Stomach smooth muscle (tissue), 2 donors: ENCODE results near the gene MGST1.
"Not testable (repeated sequence)": the region's sequence is repeated elsewhere in the genome, so short reads cannot be mapped to it uniquely, and the experiment has no call there.

Experiments used
- H3K27ac ChIP-seq: one replicate; pipeline ENCODE4 v1.7.0; 2013; ENCODE audit warnings: mild to moderate bottlenecking, low read length, inconsistent platforms
- H3K27me3 ChIP-seq, 2 donors: one replicate each; pipeline ENCODE4 v1.7.0; 2013; ENCODE audit warnings: low read length in 2 of 2; ENCODE audit not compliant: insufficient read depth in 2 of 2, control insufficient read depth in 1 of 2
- H3K36me3 ChIP-seq, 2 donors: one replicate each; pipeline ENCODE4 v1.7.0; 2013; ENCODE audit warnings: low read length in 2 of 2; ENCODE audit not compliant: control insufficient read depth in 2 of 2, insufficient read depth in 2 of 2
- H3K4me1 ChIP-seq: one replicate; pipeline ENCODE4 v1.7.0; 2013; ENCODE audit warnings: low read length; ENCODE audit not compliant: control insufficient read depth, insufficient read depth
- H3K4me3 ChIP-seq, 2 donors: one replicate each; pipeline ENCODE4 v1.7.0; 2013; ENCODE audit warnings: low read length in 2 of 2
- H3K9ac ChIP-seq, 2 donors: one replicate each; pipeline ENCODE4 v1.7.0; 2013; ENCODE audit warnings: low read length in 2 of 2, mild to moderate bottlenecking in 1 of 2
- H3K9me3 ChIP-seq, 2 donors: one replicate each; pipeline ENCODE4 v1.7.0; 2013; ENCODE audit warnings: low read length in 2 of 2; ENCODE audit not compliant: control insufficient read depth in 2 of 2
- donor health status: healthy.
- donor health status: Pancreatic carcinoma.

The MGST1 gene

DNA sequence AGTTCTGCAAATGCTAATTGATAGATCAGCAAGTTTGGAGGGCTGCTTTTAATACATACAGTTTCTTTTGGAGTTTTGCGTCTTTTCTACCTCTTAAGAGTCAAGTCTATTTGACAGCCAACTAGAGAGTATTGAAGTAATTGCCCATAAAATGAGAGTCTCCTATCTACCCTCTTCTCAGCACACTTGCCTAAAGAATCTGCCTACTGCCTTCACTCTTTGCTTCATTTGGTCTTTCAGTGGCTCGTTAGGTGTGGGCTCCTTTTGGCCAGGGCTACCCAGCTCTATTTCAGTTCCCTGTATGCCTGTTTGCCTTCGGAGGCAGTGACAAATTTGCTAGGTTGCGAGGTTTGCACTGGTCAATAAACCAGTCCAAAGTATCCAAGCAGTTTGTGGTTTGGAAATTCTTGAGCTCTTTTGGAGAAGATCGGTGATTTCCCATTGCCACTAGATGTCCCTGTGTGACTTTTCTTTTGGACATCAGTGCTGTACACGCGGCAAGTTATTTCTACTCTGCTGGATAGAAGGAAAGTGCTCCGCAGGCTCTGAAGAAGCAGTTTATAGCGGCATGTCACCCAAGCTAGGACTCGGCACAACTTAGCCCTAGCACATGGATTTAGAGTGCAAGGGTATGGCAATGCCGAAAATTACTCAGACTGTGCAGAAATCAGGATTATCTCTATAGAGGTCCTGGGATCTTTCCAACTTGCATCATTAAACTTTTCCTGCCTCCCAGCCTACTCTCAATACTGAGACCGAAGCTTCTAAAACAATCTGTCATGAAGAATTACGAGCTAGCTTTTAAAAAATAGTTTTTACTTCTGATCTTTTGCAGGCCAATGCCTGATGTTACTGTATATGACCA, 38.6 kb downstream of the MGST1 start:
- no peaks in the 10 kb centered on the region for H3K36me3 ChIP-seq
- peak overlapping the region in 1 of 2 donors; percentile 6 for H3K9ac ChIP-seq
- H3K9me3 ChIP-seq, result no peaks in the 10 kb centered on the region
- H3K27ac ChIP-seq, result no peak overlapping the region
- H3K27me3 ChIP-seq, result peaks cover 0 to 6% of the 10 kb centered on the region in 2 donors
- no peaks in the 10 kb centered on the region for H3K4me1 ChIP-seq
- H3K4me3 ChIP-seq, result peak overlapping the region; percentile 42 to 59

DNA sequence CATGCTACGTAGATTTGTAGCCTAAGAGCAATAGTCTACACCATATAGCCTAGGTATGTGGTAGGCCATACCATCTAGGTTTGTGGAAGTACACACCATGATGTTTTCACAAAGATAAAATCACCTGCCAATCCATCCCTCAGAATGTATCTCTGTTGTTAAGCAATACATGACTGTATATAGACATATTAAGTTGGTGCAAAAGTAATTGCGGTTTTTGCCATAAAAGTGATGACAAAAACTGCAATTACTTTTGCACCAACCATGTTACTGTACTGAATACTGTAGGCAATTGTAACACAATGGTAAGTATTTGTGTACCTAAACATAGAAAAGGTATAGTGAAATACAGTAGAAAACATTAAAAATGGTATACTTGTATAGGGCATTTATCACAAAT, 40.5 kb downstream of the MGST1 start:
- Histone ChIP-seq H3K9ac (no peak overlapping the region), H3K4me3 (no peak overlapping the region), H3K9me3 (no peaks in the 10 kb centered on the region), H3K27ac (no peak overlapping the region), H3K27me3 (peaks cover 0 to 6% of the 10 kb centered on the region in 2 donors), H3K36me3 (no peaks in the 10 kb centered on the region), H3K4me1 (no peaks in the 10 kb centered on the region)

DNA sequence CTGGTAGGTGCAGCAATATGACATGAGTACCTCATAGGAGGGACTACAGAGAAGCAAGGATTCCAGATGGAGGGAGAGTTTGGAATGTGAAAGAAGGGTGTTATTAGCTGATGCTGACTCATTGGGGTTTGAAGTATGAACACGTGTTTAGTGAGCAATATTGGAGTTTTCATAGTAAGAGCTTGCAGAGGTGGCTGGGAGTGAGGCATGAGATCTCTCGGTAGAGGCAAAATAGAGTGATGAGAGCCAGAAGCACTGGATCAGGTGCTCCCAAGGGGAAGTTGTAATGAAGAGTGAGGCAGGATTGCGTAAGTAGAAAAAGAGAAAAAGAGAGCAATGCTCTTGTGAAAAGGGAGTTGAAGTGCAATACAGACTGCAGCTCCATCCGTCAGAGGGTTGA, 42.1 kb downstream of the MGST1 start:
- no peak overlapping the region for H3K27ac ChIP-seq
- no peak overlapping the region for H3K9ac ChIP-seq
- no peaks in the 10 kb centered on the region for H3K36me3 ChIP-seq
- no peak overlapping the region for H3K4me3 ChIP-seq
- H3K27me3 ChIP-seq, result peaks cover 0 to under 1% of the 10 kb centered on the region in 2 donors
- no peaks in the 10 kb centered on the region for H3K4me1 ChIP-seq
- H3K9me3 ChIP-seq, result no peaks in the 10 kb centered on the region

DNA sequence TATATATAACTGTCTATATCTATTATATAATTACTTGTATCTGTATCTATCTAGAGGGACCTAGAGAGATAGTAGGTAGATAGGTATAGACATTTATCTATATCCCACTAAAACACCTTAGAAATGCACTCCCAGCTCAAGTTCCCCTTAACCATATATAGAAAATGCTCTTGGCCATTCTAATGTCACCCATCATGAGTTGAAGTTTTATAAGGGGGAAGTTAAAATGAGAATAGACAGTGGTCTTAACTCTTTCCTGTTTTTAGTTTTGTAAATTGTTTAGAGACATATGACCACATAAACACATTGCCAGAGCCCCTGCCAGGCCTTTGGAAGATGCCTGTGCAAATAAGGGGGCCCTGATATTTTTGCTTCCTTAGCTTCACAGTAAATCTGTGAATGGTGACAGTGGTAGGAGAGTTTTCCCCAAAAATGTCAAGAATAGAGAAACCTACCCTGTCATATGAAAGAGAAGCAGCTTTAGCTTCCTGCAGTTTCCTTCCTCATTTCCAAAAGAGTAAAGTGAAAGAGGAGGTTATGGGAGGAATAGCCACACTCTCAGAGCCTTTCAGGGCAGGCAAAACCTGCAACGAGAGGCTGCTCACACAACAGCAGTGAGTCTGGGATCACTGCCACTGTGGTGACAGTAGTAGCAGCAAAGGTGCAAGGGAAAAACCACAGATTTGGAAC, 45.5 kb downstream of the MGST1 start:
- Histone ChIP-seq H3K27me3 (no peaks in the 10 kb centered on the region), H3K9ac (no peak overlapping the region), H3K36me3 (no peaks in the 10 kb centered on the region), H3K4me3 (no peak overlapping the region), H3K4me1 (no peaks in the 10 kb centered on the region), H3K9me3 (no peaks in the 10 kb centered on the region), H3K27ac (no peak overlapping the region)

DNA sequence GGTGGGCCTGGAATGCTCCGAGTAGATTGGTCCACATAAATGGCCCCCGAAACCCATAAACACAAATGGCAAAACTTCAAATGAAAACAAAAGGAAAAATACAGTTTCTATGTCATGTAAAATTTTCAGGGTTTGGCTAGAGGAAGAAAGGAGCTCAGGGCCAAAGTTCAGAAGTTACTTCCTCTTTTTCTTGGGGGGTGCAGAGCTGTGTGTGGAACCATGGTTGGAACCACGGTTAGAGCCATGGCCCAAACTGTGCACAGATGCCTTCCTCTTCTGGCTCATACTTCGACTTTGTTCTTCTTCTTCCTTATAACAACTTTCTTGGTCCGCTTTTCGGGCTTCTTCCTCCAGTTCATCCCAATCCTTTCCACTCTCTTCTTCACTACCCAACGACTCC, 51.7 kb downstream of the MGST1 start:
- Histone ChIP-seq H3K9me3 (no peaks in the 10 kb centered on the region), H3K4me3 (no peak overlapping the region), H3K27me3 (no peaks in the 10 kb centered on the region), H3K9ac (no peak overlapping the region), H3K4me1 (no peaks in the 10 kb centered on the region), H3K27ac (no peak overlapping the region), H3K36me3 (no peaks in the 10 kb centered on the region)

DNA sequence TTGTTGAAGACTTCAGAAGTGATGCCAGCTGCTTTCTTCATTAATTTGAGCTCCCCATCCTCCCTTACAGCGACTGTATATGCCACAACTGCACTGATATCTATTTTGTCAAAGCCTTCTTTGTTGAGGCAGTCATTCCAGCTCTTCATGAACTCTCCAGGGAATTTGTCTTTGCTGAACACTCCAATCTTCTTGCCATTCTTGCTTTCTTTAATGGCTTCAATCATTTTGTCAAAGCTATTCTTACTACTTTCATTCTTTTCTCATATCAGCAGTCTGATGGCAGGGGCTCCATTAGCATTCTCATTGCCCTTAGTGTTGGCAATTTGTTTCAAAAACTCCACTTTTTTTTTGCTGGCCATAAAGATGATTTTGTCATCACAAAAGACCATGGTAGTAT, 54.4 kb downstream of the MGST1 start:
- H3K4me1 ChIP-seq, H3K27me3 ChIP-seq, H3K4me3 ChIP-seq, H3K27ac ChIP-seq, H3K9ac ChIP-seq, H3K36me3 ChIP-seq, H3K9me3 ChIP-seq: not testable (repeated sequence)

DNA sequence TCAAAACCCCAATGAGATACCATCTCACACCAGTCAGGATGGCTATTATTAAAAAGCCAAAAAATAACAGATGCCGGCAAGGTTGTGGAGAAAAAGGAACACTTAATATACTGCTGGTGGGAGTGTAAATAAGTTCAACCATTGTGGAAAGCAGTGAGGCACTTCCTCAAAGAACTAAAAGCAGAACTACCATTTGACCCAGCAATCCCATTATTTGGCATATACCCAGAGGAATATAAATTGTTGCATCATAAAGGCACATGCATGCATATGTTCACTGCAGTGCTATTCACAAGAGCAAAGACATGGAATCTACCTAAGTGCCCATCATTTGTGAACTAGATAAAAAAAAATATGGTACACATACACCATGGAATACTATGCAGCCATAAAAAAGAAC, 59.9 kb downstream of the MGST1 start:
- no peak overlapping the region for H3K9ac ChIP-seq
- H3K4me3 ChIP-seq, result no peak overlapping the region
- no peak overlapping the region for H3K27ac ChIP-seq
- no peaks in the 10 kb centered on the region for H3K36me3 ChIP-seq
- no peaks in the 10 kb centered on the region for H3K4me1 ChIP-seq
- no peaks in the 10 kb centered on the region for H3K27me3 ChIP-seq
- no peaks in the 10 kb centered on the region for H3K9me3 ChIP-seq
